Erythroblast (primary cell): ENCODE results near the gene HNRNPC.

Source experiments
- GATA1 ChIP-seq: IDR thresholded peaks from 2 replicates; pipeline ENCODE4 v1.6.1; 2011; ENCODE audit warnings: low read depth, mild to moderate bottlenecking, control low read depth, low read length, moderate library complexity
- POLR2A ChIP-seq: IDR thresholded peaks from 2 replicates; pipeline ENCODE4 v1.6.1; 2011; ENCODE audit warnings: mild to moderate bottlenecking, low read length

DNA sequence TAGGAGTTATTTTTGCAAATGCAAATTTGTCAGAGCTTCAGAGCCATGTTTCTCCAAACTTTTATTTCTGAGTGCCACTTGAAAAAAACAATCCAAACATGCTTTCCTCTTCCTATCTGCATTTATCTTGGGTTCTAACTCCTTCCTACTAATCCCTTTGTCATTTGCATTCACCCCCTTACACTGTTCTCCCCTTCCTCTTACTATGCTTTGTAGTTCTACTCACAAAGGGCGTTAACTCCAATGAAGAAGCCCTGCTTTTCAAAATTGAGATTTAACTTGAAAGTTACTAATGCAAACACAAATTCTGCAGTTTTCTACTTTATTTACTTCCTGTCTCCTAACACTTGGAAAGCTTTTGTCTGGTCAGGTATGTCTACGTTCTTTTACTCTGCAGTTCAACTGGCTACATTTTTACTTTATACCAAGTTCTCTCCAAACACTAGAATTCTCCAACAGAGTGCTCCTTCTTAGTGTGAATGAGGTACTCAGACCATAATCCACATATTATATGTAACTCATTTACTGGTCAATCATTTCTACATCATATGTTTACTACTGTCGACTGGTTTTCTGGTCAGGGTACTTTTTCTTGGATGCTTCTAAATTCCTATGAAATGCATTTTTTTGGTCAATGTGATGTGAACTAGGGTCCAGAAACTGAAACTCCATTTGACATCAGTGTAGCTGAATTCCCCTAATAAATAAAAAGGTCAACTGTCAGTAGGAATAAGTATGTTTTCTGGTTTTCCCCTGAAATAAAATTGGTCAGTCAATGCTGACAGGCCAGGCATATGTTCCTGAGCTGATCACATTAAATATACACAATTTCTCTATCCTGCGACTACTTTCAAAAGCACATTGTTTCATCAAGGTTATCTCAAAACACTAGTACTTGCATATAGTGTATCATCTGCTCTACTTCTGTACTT, 62.2 kb downstream of the HNRNPC start:
- TF ChIP-seq POLR2A, result no peak
- no peak for TF ChIP-seq GATA1
